ENCODE data around the gene OR9A2.

- TF ChIP-seq, protein P1, sequence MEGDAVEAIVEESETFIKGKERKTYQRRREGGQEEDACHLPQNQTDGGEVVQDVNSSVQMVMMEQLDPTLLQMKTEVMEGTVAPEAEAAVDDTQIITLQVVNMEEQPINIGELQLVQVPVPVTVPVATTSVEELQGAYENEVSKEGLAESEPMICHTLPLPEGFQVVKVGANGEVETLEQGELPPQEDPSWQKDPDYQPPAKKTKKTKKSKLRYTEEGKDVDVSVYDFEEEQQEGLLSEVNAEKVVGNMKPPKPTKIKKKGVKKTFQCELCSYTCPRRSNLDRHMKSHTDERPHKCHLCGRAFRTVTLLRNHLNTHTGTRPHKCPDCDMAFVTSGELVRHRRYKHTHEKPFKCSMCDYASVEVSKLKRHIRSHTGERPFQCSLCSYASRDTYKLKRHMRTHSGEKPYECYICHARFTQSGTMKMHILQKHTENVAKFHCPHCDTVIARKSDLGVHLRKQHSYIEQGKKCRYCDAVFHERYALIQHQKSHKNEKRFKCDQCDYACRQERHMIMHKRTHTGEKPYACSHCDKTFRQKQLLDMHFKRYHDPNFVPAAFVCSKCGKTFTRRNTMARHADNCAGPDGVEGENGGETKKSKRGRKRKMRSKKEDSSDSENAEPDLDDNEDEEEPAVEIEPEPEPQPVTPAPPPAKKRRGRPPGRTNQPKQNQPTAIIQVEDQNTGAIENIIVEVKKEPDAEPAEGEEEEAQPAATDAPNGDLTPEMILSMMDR (conservative IDR thresholded peaks at IDR 0.05) = peak; percentile 96
- TF ChIP-seq EZH2 (IDR thresholded peaks at IDR 0.05; ENCODE audit: low read depth) = no peak
Observed at GRCh38 chr7:143003393-143004051, 23.4 kb downstream of the OR9A2 start.
